Measurements from ENCODE around the gene PRKAG2.

The PRKAG2 gene

GRCh38 chr7:151630851-151631569 is 245.9 kb downstream of the PRKAG2 start:
- no peak for DNase-seq

- no peak for DNase-seq
These were observed 246.6 kb downstream of the PRKAG2 start for GRCh38 chr7:151630358-151630757.

GRCh38 chr7:151629713-151630272 is 247.1 kb downstream of the PRKAG2 start:
- no peak for DNase-seq

- no peak for DNase-seq
These were observed 247.9 kb downstream of the PRKAG2 start for GRCh38 chr7:151628846-151629604.

GRCh38 chr7:151626422-151627115 is 250.3 kb downstream of the PRKAG2 start:
- peak; percentile 22 for DNase-seq

GRCh38 chr7:151625606-151626005 is 251.3 kb downstream of the PRKAG2 start:
- no peak for DNase-seq

GRCh38 chr7:151624246-151624928 is 252.5 kb downstream of the PRKAG2 start:
- no peak for DNase-seq

- DNase-seq, result no peak
These were observed 253.1 kb downstream of the PRKAG2 start for GRCh38 chr7:151623766-151624165.

- no peak for DNase-seq
These were observed 255.0 kb downstream of the PRKAG2 start for GRCh38 chr7:151621961-151622360.

GRCh38 chr7:151616443-151617213 is 260.3 kb downstream of the PRKAG2 start:
- no peak for DNase-seq

- DNase-seq, result no peak
These were observed 261.1 kb downstream of the PRKAG2 start for GRCh38 chr7:151615784-151616183.

- DNase-seq, result no peak
These were observed 261.9 kb downstream of the PRKAG2 start for GRCh38 chr7:151615058-151615457.

GRCh38 chr7:151614019-151614418 is 262.9 kb downstream of the PRKAG2 start:
- no peak for DNase-seq

- DNase-seq, result no peak
These were observed 265.0 kb downstream of the PRKAG2 start for GRCh38 chr7:151611878-151612277.

GRCh38 chr7:151611041-151611440 is 265.9 kb downstream of the PRKAG2 start:
- DNase-seq, result no peak

- no peak for DNase-seq
These were observed 268.8 kb downstream of the PRKAG2 start for GRCh38 chr7:151608031-151608551.

- no peak for DNase-seq
These were observed 269.4 kb downstream of the PRKAG2 start for GRCh38 chr7:151607464-151607867.

GRCh38 chr7:151603951-151604350 is 273.0 kb downstream of the PRKAG2 start:
- no peak for DNase-seq

- DNase-seq, result no peak
These were observed 275.2 kb downstream of the PRKAG2 start for GRCh38 chr7:151601521-151602305.

GRCh38 chr7:151600331-151600730 is 276.6 kb downstream of the PRKAG2 start:
- no peak for DNase-seq
